Adipocyte (in vitro differentiated cells): ENCODE measurements around the gene ZNF688.
"Not testable (repeated sequence)": the region's sequence is repeated elsewhere in the genome, so short reads cannot be mapped to it uniquely, and the experiment has no call there.

Experiments
- DNase-seq: peaks from one replicate; pipeline ENCODE4 v3.0.0-alpha.2; 2015; ENCODE audit warnings: low read depth
- H3K27me3 ChIP-seq: replicated peaks from 2 replicates; pipeline ENCODE4 v1.7.0; 2013; ENCODE audit warnings: mild to moderate bottlenecking, low read length, moderate library complexity; ENCODE audit not compliant: control insufficient read depth, insufficient read depth
- H3K36me3 ChIP-seq: 2 replicates; pipeline ENCODE4 v1.7.0; 2013; ENCODE audit warnings: low read length, mild to moderate bottlenecking, moderate library complexity; ENCODE audit not compliant: control insufficient read depth, insufficient read depth, severe bottlenecking
- H3K4me1 ChIP-seq: 2 replicates; pipeline ENCODE4 v1.7.0; 2013; ENCODE audit warnings: mild to moderate bottlenecking, low read length, moderate library complexity; ENCODE audit not compliant: control insufficient read depth, insufficient read depth
- H3K4me3 ChIP-seq: 2 replicates; pipeline ENCODE4 v1.7.0; 2013; ENCODE audit warnings: mild to moderate bottlenecking, low read length, moderate library complexity
- H3K9ac ChIP-seq: 2 replicates; pipeline ENCODE4 v1.7.0; 2013; ENCODE audit warnings: mild to moderate bottlenecking, low read length, moderate library complexity
- H3K9me3 ChIP-seq: 2 replicates; pipeline ENCODE4 v1.7.0; 2013; ENCODE audit warnings: mild to moderate bottlenecking, low read length, moderate library complexity; ENCODE audit not compliant: control insufficient read depth

Gene ZNF688

GRCh38 chr16:30603945-30604315 lies 32.4 kb upstream of the ZNF688 start:
- no peaks in the 10 kb centered on the region for H3K27me3 ChIP-seq
- peaks cover 23% of the 10 kb centered on the region for H3K4me1 ChIP-seq
- peaks cover 35% of the 10 kb centered on the region for H3K36me3 ChIP-seq
- no peak overlapping the region for H3K4me3 ChIP-seq
- no peaks in the 10 kb centered on the region for H3K9me3 ChIP-seq
- no peak overlapping the region for H3K9ac ChIP-seq
- no peak for DNase-seq

- Histone ChIP-seq H3K4me3 (no peak overlapping the region), H3K36me3 (peaks cover 35% of the 10 kb centered on the region), H3K9ac (peak overlapping the region; percentile 48), H3K9me3 (no peaks in the 10 kb centered on the region), H3K27me3 (no peaks in the 10 kb centered on the region), H3K4me1 (peaks cover 22% of the 10 kb centered on the region)
- peak; percentile 66 for DNase-seq
Observed at GRCh38 chr16:30602616-30603277, 31.2 kb upstream of the ZNF688 start.

- no peak for DNase-seq
- peaks cover 22% of the 10 kb centered on the region for H3K4me1 ChIP-seq
- H3K9me3 ChIP-seq = no peaks in the 10 kb centered on the region
- H3K4me3 ChIP-seq = no peak overlapping the region
- H3K27me3 ChIP-seq = no peaks in the 10 kb centered on the region
- H3K9ac ChIP-seq = no peak overlapping the region
- peaks cover 32% of the 10 kb centered on the region for H3K36me3 ChIP-seq
Observed at GRCh38 chr16:30601966-30602365, 30.5 kb upstream of the ZNF688 start.

GRCh38 chr16:30600929-30601328 lies 29.4 kb upstream of the ZNF688 start:
- H3K27me3 ChIP-seq = no peaks in the 10 kb centered on the region
- H3K9ac ChIP-seq = no peak overlapping the region
- no peak for DNase-seq
- H3K4me1 ChIP-seq = peaks cover 22% of the 10 kb centered on the region
- peaks cover 24% of the 10 kb centered on the region for H3K36me3 ChIP-seq
- no peak overlapping the region for H3K4me3 ChIP-seq
- H3K9me3 ChIP-seq = no peaks in the 10 kb centered on the region

- Histone ChIP-seq H3K9me3 (no peaks in the 10 kb centered on the region), H3K9ac (no peak overlapping the region), H3K27me3 (no peaks in the 10 kb centered on the region), H3K4me1 (peaks cover 22% of the 10 kb centered on the region), H3K36me3 (peaks cover 21% of the 10 kb centered on the region), H3K4me3 (no peak overlapping the region)
- DNase-seq = no peak
Observed at GRCh38 chr16:30600215-30600614, 28.7 kb upstream of the ZNF688 start.

GRCh38 chr16:30592871-30593270 lies 21.4 kb upstream of the ZNF688 start:
- Histone ChIP-seq H3K9ac (no peak overlapping the region), H3K4me3 (no peak overlapping the region), H3K27me3 (no peaks in the 10 kb centered on the region), H3K4me1 (no peaks in the 10 kb centered on the region), H3K9me3 (no peaks in the 10 kb centered on the region), H3K36me3 (no peaks in the 10 kb centered on the region)
- no peak for DNase-seq

GRCh38 chr16:30590869-30591268 lies 19.4 kb upstream of the ZNF688 start:
- not testable (repeated sequence) for H3K9me3 ChIP-seq, H3K4me3 ChIP-seq, H3K36me3 ChIP-seq, DNase-seq, H3K9ac ChIP-seq, H3K4me1 ChIP-seq, H3K27me3 ChIP-seq

GRCh38 chr16:30589582-30589981 lies 18.1 kb upstream of the ZNF688 start:
- not testable (repeated sequence) for H3K9ac ChIP-seq, H3K27me3 ChIP-seq, H3K9me3 ChIP-seq, H3K4me3 ChIP-seq, H3K36me3 ChIP-seq, DNase-seq, H3K4me1 ChIP-seq

GRCh38 chr16:30588651-30589050 lies 17.1 kb upstream of the ZNF688 start:
- Histone ChIP-seq H3K4me1 (peaks cover 11% of the 10 kb centered on the region), H3K36me3 (no peaks in the 10 kb centered on the region), H3K4me3 (no peak overlapping the region), H3K9me3 (no peaks in the 10 kb centered on the region), H3K27me3 (no peaks in the 10 kb centered on the region), H3K9ac (no peak overlapping the region)
- DNase-seq = no peak

- Histone ChIP-seq H3K9me3 (no peaks in the 10 kb centered on the region), H3K36me3 (peaks cover 15% of the 10 kb centered on the region), H3K4me1 (peaks cover 11% of the 10 kb centered on the region), H3K27me3 (no peaks in the 10 kb centered on the region), H3K4me3 (peak within 1 kb of the TSS; percentile 90), H3K9ac (peak within 1 kb of the TSS; percentile 90)
- peak; percentile 99 for DNase-seq
Observed at GRCh38 chr16:30585400-30586191, 14.1 kb upstream of the ZNF688 start, which contains the start of gene ZNF785. Gene ZNF785 (minus strand): TSS chr16:30585697. CDS start chr16:30585611, 86 bp downstream.

- no peaks in the 10 kb centered on the region for H3K27me3 ChIP-seq
- H3K9ac ChIP-seq = peak overlapping the region; percentile 90
- peaks cover 11% of the 10 kb centered on the region for H3K4me1 ChIP-seq
- H3K9me3 ChIP-seq = no peaks in the 10 kb centered on the region
- H3K4me3 ChIP-seq = peak overlapping the region; percentile 90
- H3K36me3 ChIP-seq = peaks cover 15% of the 10 kb centered on the region
- no peak for DNase-seq
Observed at GRCh38 chr16:30585022-30585399, 13.5 kb upstream of the ZNF688 start.
